ENCODE measurements around the gene PCDH1.
"Not testable (repeated sequence)": the region's sequence is repeated elsewhere in the genome, so short reads cannot be mapped to it uniquely, and the experiment has no call there.

PCDH1 gene

DNA sequence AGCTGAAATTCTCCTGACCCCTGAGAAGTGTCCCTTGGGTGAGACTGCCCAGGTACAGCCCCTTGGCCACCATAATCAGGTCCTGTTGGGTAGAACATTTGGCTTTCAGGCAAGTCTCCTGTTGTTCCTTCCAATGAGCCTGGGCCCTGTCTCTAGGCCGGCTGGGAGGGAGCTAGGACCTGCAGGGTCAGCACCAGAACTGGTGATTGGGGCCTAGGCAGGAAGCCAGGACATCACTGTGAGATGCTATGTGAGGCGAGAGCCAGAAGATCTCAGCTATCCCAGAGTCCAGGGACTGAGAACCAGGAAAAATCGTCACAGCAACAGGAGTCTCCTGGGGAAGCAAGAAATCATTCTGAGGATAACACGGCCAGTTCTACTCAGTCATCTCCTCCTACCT lies 51.5 kb downstream of the PCDH1 start:
- DNase-seq, result no peak

DNA sequence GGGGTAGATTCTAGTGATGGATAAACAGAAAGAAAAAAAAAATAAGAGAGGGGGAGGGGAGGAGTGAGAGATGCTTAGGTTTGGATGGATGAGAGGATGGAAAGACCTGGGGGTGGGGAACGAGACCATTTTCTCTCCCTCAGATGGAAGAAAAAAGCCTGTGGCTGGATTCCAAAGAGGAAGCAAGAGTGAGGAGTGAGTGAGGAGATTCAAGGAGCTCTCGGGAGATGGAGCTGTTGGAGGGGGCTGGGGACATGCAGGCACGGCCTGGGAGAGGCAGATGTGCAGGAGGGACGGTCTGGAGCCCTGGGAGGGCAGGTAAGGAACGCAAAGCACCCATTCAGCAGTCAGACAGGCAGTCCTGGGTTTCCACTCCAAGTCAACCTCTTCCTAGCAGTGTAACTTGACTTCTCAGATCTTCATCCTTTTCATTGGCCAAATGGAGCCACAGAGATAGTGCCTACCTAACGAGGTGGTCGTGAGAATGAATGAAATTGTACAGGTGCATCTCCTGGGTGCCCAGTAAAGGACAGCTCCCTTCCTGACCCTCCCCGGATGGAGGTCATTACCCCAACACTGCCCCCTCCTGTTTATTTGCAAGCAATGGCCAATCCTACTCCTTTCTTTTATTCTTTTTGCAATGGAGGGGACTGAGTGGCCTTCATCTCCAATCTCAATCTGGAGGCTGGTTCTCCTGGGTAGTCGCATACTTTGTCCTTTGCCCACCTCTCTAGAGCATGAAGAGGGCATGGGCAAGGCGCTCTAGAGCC lies 52.2 kb downstream of the PCDH1 start:
- DNase-seq, result no peak

DNA sequence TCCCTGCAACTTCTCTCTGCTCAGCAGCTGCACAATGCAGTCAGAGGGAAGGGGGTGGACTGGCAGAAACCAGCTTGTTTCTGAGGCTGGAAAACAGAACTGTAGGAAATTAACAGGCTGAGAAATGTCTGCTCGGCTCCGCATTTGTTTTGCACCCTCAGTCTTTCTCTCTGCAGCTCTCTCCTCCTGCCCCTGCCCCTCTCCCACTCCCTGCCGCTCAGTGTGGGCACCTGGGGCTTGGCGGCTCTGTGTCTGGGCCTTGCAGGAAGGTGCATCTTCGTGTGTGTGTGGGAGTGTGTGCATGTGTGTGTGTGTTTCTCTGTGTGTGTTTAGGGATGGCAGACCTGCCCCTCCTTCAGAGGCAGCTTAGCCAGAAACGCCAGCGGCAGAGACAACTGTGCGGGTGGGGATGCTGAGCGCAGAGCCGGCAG lies 53.0 kb downstream of the PCDH1 start:
- DNase-seq, result no peak

DNA sequence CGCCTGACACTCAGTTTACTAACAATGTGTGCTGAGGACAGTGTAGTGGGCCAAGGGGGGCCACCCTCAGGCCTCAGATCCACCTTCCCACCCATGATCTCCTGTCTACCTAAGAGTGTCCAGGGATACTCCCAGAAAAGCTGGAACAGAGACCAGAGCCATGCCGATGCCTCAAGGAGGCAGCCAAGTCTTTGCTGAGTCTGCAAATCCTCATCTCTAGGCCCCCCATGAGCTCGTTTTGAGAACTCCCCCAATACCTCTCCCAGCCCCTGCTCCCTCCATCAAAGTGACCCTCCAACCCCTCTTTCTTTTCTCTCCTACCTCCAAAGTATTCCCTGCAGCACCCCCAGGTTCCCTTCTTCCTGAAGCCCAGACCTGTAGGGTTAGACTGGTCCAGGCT lies 53.5 kb downstream of the PCDH1 start:
- DNase-seq, result no peak

DNA sequence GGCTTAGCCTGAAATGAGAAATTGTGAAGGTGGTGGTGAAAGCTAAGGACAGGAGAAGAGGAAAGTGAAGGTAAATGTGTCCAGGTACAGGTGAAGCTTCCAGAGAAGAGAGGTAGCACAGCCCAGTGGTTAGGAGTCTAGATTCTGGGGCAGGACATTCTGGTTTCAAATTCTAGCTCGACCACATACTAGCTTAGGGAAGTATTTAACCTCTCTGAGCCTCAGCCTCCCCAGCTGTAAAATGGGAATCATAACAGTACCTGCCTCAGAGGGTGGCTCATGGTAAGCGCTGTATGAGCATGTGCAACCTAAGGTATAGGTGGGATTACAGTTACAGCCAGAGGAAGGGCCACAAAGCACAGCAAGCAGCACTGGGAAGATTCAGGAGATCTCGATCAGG lies 55.2 kb downstream of the PCDH1 start:
- DNase-seq, result no peak

DNA sequence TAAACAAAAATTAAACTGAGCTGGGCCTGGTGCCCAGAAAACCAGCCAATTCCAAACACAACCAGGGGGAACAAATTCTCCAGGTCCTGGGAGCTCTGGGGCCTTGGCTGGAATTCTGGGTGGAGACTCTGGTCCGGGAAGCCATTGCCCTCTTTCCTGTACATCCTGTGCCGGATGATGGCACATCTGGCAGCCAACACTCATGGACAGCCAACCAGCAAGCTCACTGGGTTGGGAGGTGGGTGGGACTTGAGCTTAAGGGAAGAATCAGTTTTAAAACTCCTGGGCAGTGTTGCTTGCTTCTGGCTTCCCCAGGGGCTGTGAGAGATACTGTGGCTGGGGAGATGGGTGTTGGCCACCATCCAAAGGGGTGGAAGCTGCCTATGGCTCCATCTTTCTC lies 56.1 kb downstream of the PCDH1 start:
- DNase-seq, result no peak

DNA sequence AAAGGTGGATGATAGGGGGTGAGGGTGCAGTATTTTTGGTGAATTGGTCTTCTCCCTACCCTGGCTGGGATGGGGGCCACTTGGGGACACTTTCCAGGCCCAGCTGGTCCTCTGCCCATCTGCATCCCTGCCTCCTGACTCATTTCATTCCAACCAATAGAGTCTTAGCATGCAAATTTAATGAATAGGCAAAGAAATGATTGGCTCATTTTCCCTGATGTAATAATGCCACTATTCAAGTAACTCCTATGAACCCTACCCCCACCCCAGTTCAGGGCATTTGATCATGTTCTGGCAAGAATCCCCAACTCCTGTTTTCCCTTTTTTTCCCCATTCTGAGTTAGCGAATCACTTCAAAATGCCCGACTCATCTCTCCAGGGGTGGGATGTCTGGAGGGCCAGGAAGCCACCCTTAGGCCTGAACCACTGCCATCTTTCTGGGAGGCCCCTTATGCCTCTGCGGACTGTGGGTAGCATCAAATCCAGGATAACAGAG lies 56.7 kb downstream of the PCDH1 start:
- no peak for DNase-seq

DNA sequence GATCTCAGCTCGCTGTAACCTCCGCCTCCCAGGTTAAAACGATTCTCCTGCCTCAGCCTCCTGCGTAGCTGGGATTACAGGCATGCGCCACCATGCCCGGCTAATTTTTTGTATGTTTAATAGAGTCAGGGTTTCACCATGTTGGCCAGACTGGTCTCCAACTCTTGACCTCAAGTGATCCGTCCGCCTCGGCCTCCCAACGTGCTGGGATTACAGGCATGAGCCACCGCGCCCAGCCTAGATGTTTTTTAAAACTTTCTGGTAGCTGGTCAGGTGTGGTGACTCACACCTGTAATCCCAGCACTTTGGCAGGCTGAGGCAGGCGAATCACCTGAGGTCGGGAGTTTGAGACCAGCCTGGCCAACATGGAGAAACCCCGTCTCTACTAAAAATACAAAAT lies 57.5 kb downstream of the PCDH1 start:
- not testable (repeated sequence) for DNase-seq

DNA sequence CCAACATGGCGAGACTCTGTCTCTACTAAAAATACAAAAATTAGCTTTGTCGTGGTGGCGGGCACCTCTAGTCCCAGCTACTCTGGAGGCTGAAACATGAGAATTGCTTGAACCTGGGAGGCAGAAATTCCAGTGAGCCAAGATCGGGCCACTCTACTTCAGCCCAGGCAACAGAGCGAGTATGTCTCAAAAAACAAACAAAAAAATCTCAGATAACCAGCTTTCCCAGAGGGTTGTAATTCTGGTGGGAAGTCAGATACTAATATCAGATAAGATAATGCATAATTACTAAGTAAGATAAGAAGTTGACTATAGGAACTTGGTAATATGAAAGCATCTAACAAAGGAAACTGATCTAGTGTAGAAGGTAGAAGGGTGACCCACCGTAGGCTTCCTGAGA lies 60.6 kb downstream of the PCDH1 start:
- no peak for DNase-seq

DNA sequence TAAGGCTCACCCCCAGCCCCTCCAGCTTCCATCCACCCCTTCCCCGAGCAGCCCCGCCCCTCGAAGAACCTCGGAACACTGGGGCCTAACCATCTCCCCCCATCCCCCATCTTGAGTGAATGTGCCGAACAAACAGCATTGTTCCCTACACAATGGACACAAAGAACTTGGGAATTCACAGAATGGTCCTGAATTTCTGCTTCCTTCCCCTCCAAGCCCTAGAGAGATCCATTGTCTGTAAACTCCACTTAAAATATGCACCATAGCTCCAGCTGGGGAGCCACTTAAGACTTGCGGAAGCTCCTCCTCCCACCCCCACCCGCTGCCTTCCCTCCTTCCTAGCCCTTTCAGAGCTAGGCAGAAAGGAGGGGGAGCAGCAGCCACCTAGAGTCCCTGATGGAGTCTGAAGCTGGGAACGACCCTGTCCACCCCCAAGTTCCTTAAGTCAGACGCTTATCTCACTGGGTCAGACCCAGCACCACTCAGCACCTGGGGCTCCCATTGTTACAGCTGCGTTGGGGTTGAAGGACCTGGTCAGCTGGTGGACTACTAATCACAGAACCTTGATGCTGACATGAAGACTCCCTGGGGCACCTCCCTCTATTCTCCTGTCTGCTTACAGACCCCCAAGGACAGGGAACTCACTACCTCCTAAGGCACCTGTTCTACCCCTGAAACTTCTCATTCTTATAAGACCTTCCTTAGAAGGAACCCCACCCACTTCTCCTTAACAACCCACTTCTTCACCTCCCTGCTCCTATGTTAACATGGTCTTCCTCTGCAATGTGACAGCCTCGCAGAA lies 61.4 kb downstream of the PCDH1 start:
- DNase-seq, result no peak

DNA sequence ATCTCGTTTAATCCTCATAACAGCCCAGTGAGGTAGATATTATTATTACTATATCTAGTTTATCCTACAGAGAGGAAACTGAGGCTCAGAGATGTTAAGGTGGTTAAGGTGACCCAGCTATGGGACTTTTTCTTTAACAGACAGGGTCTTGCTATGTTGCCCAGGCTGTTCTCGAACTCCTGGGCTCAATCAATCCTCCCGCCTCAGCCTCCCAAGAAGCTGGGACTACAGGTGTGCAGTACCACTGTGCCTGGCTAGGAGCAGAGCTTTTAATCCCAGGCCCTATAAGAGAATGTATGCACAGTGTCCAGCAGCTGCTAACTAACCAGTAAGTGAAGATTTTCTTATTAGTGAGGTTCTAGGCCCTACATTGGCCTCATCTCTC lies 62.4 kb downstream of the PCDH1 start:
- DNase-seq, result no peak

DNA sequence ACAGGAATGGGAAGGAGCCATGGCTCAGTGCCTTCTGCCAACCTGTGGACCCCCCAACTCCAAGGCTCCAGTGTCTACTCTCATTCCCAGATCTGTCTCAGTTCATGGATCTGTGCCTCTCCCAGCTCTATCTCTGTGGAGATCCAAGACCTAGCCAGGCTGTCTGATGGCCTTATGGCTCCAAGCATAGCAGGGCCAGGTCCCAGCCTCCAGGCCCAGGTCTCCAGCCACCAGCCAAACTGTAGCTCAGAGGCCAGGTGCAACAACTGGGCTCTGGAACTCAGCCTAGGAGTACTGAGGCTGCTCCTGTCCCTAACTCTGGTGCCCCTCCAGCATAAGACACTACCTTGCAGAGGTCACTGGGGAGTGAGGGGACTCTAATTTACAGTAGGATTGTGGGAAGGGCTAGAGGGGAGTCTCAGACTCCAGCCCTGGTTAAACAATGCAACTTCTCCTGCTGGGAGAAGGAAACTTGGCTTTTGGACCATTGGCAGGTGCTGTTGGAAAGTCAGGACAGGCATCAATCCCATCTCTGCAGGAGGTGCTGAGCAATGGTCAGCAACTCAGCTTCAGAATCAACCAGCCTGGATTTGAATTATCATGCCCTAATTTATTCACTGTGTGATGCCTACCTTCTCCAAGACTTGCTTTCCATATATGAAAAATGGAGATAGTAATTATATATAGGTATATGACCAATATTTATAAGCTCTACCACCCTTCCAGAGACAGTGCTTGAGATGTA lies 63.0 kb downstream of the PCDH1 start:
- DNase-seq, result no peak

DNA sequence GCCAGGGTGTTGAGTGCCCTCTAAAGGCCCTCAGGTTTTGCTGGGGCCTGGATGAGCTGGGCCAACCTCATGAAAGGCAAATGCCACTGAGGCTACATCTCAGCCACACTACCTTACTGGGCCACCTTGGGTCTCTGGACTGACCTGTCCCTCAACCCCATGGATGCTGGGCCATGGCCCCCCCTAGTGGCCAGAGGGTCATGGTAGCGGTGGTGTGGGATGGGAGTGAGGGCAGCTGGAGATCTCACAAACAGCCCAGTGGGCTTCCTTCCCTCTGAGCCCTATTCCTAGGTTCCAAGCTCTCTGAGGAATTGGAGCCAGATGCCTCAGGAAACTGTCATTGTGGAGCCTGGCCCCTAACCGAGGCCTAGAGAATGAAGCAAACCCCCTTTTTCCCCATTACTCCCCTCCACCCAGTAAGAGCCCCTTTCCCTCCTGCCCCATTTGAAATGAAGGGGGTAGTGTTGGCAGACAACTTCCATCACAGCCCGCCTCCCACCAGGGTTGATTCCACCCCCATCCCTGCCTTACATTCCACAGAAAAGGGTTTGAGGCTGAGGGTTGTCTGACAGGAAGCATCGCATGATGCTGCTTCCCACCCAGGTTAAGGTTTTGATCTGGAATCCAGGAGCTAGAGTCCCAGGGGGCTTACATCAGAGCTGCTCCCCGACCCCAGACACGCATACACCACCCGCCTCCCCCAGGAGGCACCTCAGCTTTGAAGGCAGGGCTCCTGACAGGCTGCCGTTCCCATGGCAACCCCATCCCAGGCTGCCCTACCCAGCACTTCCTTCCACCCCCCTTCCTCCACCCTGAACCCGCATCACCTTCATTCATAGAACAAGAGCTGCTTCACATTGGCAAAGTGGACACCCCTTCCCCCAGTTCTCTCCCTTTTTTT lies 63.9 kb downstream of the PCDH1 start:
- DNase-seq, result no peak

DNA sequence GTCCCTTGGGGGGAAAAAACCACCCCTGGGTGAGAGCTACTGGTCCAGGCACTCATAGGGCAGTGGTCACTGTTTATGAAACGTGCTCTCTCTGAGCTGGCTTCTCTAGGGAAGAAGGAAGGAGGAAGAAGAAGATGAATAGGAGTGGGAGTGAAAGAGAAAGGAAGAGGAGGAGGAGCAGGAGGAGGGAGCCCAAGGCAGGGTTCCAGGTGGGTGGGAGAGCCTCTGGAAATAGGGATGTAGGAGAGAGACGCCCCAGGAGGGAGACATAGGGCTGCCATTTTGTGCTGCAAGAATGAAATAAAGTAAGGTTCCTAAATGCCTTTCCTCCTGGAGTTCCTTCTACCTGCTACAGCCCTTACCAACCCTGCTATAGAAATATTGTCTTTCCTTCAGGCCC lies 65.7 kb downstream of the PCDH1 start:
- no peak for DNase-seq

DNA sequence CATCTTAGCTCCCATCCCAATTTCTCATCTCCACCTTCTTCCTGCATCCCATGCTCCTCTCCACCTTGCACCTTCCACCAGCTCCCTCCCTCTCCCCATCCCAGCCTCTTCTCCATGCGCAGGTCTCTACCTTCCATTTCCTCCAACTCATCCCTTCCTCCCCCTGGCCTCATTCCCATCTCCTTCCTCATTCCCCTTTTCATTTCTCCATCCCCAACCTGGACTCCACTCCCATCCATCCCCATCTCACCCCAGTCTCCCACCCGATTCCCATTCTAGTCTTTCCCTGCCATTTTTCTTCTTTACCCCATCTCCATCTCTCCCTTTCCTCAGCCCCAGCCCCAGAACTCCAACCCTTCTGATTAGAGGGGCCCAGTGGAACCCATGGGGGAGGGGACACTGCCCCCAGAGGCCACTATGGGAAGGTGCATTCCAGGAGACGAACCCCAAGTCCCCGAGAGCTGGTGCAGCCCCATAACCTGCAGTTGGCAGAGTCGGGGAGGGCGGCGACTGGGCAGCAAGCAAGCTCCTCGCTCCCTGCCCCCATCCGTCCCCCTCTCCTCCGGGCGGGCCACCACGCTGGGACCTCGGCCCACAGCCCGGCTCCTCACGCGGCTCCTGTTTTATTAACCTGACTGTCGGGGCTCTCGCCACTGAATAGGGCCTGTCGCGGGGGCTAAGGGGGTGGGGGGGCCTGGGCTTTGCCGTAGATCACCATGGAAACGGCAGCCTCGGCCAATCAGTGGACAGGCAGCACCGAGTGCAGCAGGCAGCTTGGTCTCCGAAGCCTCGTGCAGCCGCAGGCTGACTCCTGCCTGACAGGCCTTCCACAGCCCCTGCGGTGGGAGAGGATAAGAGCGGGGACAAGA lies 66.7 kb downstream of the PCDH1 start:
- DNase-seq, result no peak

DNA sequence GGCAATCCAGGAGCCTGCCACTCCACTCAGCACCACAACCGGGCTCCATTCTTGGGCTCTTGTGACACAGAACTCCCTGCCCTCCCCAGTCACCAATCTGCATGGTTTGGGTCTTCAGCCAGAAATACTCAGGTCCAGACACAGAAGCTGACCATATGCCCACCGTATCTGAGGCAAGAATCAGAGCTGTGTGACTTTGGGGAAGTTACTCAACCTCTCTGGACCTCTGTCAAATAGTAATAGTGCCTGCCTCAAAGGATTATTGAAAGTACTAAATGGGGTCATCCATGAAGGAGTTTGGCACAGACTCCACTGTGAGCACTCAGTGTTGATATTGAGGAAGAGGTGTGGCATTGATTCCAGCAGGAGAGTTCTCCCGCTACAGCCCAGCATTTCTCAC lies 67.5 kb downstream of the PCDH1 start:
- DNase-seq, result no peak

DNA sequence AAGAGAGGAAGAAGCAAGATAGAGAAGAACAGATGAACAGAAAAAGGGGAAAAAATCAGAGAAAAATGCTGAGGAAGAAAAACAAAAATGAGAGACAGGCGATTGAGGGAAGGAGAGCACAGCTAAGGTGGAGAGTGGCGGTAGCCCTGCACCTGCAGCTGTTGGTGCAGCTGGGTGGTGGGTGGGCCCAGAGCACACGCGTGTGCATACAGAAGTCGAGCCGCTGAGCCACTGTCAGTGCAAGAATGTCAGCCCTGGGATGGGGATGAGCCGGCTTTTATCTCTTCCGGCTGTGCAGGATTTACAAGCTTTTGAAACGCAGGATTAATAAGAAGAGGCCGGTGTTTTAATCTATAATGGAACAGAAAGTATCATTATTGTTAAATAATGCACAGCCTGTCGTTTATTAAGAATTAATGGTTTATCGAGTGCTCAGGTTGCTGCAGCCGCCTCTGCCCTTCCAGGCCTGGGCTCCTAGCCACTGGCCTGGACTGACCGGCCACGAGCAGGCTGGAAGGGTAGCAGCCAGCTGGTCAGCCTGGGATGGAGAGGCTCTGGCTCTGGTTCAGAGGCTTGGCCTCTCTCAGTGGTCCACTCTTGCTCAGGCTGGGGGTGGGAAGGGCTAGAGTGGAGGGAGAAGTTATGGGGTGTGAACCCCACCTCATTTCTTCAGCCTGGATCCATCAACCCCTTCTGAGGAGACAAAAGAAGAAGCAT lies 68.7 kb downstream of the PCDH1 start:
- no peak for DNase-seq

DNA sequence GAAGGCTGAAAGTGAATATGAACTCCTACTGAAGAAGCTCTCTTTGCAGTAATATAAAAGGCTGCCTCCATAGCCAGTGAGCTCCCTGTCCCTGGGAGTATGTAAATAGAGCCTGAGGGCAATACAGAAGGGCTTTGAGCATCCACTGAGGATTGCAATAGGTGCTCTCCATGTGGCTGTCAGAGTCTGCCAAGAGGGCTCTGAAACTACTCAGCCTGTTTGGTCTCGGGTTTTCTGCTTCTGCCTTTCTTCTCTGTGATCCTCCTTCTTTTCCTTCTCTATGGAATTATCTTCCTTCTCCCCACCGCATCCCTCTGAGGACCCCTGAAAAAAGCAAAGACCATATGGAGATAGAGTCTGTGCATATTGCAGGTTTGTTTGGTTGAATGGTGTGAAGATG lies 69.4 kb downstream of the PCDH1 start:
- DNase-seq, result no peak

DNA sequence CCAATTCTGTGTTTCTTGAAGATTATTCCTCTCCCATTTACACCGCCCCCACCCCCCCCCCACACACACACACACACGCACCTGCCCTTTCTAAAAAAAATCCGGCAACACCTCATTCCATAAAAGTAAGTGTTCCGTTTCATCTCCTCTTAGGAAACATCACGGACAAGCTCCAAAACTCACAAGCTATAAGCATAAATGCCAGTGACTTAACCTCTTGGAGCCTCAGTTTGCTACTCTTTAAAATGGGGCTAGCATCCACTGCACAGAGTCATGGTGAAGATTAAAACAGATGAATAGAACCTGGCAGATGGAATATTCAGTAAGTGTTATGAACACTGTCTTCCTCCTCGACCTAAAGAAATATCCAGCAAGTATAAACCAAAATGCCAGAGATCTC lies 70.5 kb downstream of the PCDH1 start:
- DNase-seq, result no peak

DNA sequence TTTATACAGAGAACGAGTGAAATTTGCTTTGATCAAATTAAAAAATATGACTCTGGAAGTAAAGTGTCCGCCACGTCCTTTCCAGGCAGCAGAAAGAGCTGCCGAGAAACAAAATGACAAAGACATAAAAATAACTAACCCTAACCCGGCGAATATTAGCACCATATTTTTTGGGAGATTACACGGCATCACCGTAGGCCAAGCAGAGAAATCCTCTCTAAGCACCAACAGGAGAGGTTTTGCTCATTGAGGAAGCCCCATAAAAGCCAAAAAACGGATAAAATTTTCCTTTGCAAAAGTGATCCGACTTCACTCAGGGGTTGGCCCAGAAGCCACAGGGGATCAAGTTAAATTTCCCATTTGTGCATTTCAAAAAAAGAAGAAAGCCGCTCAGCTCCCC lies 70.9 kb downstream of the PCDH1 start:
- DNase-seq, result no peak

DNA sequence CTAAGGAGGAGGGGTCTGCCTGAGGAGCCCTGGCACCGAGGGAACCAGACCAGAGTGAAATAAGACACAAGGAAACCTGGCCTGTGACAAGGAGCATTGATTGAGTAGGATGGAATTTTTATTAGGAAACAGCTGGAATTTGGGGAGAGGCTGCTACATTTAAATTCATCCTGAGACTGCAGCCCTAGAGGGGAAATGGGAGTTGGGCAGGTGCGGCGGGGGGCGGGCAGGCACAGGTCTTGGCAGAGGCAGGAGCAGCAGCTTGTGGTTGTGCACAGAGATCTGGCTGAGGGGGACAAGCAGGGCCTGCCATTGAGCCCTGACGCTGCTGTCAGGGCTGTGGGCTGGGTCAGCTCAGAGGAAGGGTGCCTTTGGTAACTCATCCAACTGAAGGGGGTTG lies 71.6 kb downstream of the PCDH1 start:
- DNase-seq, result no peak

Measured in activated gamma-delta T cell (primary cell).